CD4-positive, alpha-beta memory T cell (primary cell): Measurements from ENCODE around the gene DAG1. TPM values are rescaled to one million over a fixed set of nuclear protein-coding genes. Genes with fewer than 3 reads are reported as not detected.
A peak's percentile ranks its signal among the peaks of the same experiment; 100 is the strongest.

Experiments used
- CTCF ChIA-PET: fragments of 350-600 bp; sonication (Branson Sonifier 250); formaldehyde crosslinking; loops from one replicate; lab custom pipeline; 2021; ENCODE audit warnings: inconsistent platforms; ENCODE audit not compliant: partially characterized antibody; lab: Charles Lee
- POLR2A ChIA-PET: fragments of 350-600 bp; sonication (Branson Sonifier 250); formaldehyde crosslinking; loops from one replicate; lab custom pipeline; 2021; ENCODE audit not compliant: partially characterized antibody; lab: Charles Lee
- DNase-seq, 5 donors: peaks; one replicate each; pipeline versions ENCODE4 v3.0.0 to v3.0.0-alpha.2; 2020 to 2022; ENCODE audit warnings: mixed read lengths in 1 of 5
- H3K27ac ChIP-seq: one replicate; pipeline ENCODE4 v1.7.0; 2013; ENCODE audit warnings: low read depth, low read length
- H3K27me3 ChIP-seq: 2 replicates; pipeline ENCODE4 v1.7.0; 2013; ENCODE audit warnings: mild to moderate bottlenecking, low read length, moderate library complexity; ENCODE audit not compliant: insufficient read depth
- H3K36me3 ChIP-seq: 2 replicates; pipeline ENCODE4 v1.7.0; 2013; ENCODE audit warnings: mild to moderate bottlenecking, low read length, moderate library complexity; ENCODE audit not compliant: insufficient read depth
- H3K4me1 ChIP-seq: 2 replicates; pipeline ENCODE4 v1.7.0; 2013; ENCODE audit warnings: mild to moderate bottlenecking, low read length, moderate library complexity; ENCODE audit not compliant: insufficient read depth
- H3K4me3 ChIP-seq, 2 donors: one replicate each; pipeline ENCODE4 v1.7.0; 2013; ENCODE audit warnings: low read length in 2 of 2, mild to moderate bottlenecking in 1 of 2
- H3K9me3 ChIP-seq, 2 donors: one replicate each; pipeline ENCODE4 v1.7.0; 2013; ENCODE audit warnings: low read length in 2 of 2, control low read depth in 1 of 2; ENCODE audit not compliant: control insufficient read depth in 1 of 2
- H3K27ac Mint-ChIP-seq, 7 donors: one replicate each; pipeline ENCODE4 v1.8.0; 2020 to 2021; ENCODE audit warnings: mixed read lengths in 7 of 7, mild to moderate bottlenecking in 6 of 7, inconsistent platforms in 3 of 7, moderate library complexity in 3 of 7
- H3K27me3 Mint-ChIP-seq, 2 donors: one replicate each; pipeline ENCODE4 v1.8.0; 2020 to 2021; ENCODE audit warnings: mixed read lengths in 2 of 2
- H3K36me3 Mint-ChIP-seq, 2 donors: one replicate each; pipeline ENCODE4 v1.8.0; 2020 to 2021; ENCODE audit warnings: mixed read lengths in 2 of 2, inconsistent platforms in 1 of 2, mild to moderate bottlenecking in 1 of 2
- H3K4me1 Mint-ChIP-seq, 4 donors: one replicate each; pipeline ENCODE4 v1.8.0; 2020 to 2021; ENCODE audit warnings: mixed read lengths in 4 of 4, mild to moderate bottlenecking in 1 of 4
- H3K4me3 Mint-ChIP-seq, 8 donors: one replicate each; pipeline ENCODE4 v1.8.0; 2020 to 2021; ENCODE audit warnings: mixed read lengths in 8 of 8, mild to moderate bottlenecking in 7 of 8, moderate library complexity in 6 of 8, inconsistent platforms in 3 of 8
- H3K9me3 Mint-ChIP-seq, 8 donors: one replicate each; pipeline ENCODE4 v1.8.0; 2020 to 2021; ENCODE audit warnings: mixed read lengths in 8 of 8, mild to moderate bottlenecking in 5 of 8, inconsistent platforms in 3 of 8, moderate library complexity in 1 of 8
- intact Hi-C: fragments of 100-400 bp; cut with micrococcal nuclease; formaldehyde crosslinking; loops from one replicate; pipeline ENCODE4 v1.15.1; 2023
- polyA plus RNA-seq, 2 donors: library from polyadenylated mRNA; unstranded; fragments of 300-500 nt; fragmentation: Illumina TruSeq; gene quantifications; one replicate each; pipeline ENCODE4 v1.2.3, GENCODE V29; 2021
- total RNA-seq, 2 experiments: library from RNA; stranded (reverse); gene quantifications; one replicate each; pipeline ENCODE4 v1.2.3, GENCODE V29; 2021

DAG1 gene
- total and polyA plus RNA-seq, 4 experiments from 2014 or later: 2.7 to 18.0 (median 10.2) TPM

- ChIA-PET POLR2A (interaction anchor here (1.0 to 1.3 kb wide), 2 partner anchors 9 to 12 kb away, joined by 4 to 6 read pairs; no protein-coding TSS in a partner anchor), CTCF (interaction anchor here (3.6 kb wide), 1 partner anchor 13 kb away, joined by 30 read pairs; no protein-coding TSS in a partner anchor)
- no peak overlapping the region for H3K27ac ChIP-seq
- Mint-ChIP-seq H3K4me3 (peak overlapping the region in 7 of 8 donors; percentile 15 to 68 (median 50)), H3K36me3 (no peaks in the 10 kb centered on the region), H3K27ac (peak overlapping the region in 1 of 7 donors; percentile 29), H3K27me3 (peaks cover 16 to 44% of the 10 kb centered on the region in 2 donors), H3K9me3 (no peaks in the 10 kb centered on the region), H3K4me1 (peaks cover 8 to 28% (median 17%) of the 10 kb centered on the region in 4 donors)
- H3K9me3 ChIP-seq: no peaks in the 10 kb centered on the region
- H3K4me1 ChIP-seq: peaks cover 26% of the 10 kb centered on the region
- no peaks in the 10 kb centered on the region for H3K36me3 ChIP-seq
- H3K4me3 ChIP-seq: no peak overlapping the region
- peaks cover 11% of the 10 kb centered on the region for H3K27me3 ChIP-seq
- intact Hi-C loops: no loop called here
- DNase-seq: no peak
Measured at GRCh38 chr3:49552087-49552486, 82.0 kb downstream of the DAG1 start.

- Histone ChIP-seq H3K27ac (no peak overlapping the region), H3K4me1 (peaks cover 26% of the 10 kb centered on the region), H3K9me3 (no peaks in the 10 kb centered on the region), H3K27me3 (peaks cover 11% of the 10 kb centered on the region), H3K4me3 (no peak overlapping the region), H3K36me3 (no peaks in the 10 kb centered on the region)
- intact Hi-C loops: no loop called here
- H3K27ac Mint-ChIP-seq: peak overlapping the region in 3 of 7 donors; percentile 5 to 47 (median 37)
- no peaks in the 10 kb centered on the region for H3K36me3 Mint-ChIP-seq
- CTCF ChIA-PET: interaction anchor here (3.6 kb wide), 1 partner anchor 14 kb away, joined by 30 read pairs; no protein-coding TSS in a partner anchor
- POLR2A ChIA-PET: interaction anchor here (1.5 to 1.7 kb wide), 2 partner anchors 13 to 125 kb away, joined by 3 to 13 read pairs; no protein-coding TSS in a partner anchor
- peaks cover 25 to 46% of the 10 kb centered on the region in 2 donors for H3K27me3 Mint-ChIP-seq
- DNase-seq: no peak
- peak overlapping the region; percentile 80 to 90 (median 83) for H3K4me3 Mint-ChIP-seq
- H3K9me3 Mint-ChIP-seq: peaks cover 0 to 6% (median under 1%) of the 10 kb centered on the region in 8 donors
- peaks cover 8 to 28% (median 17%) of the 10 kb centered on the region in 4 donors for H3K4me1 Mint-ChIP-seq
Measured at GRCh38 chr3:49553324-49553691, 83.2 kb downstream of the DAG1 start.

- Histone ChIP-seq H3K36me3 (no peaks in the 10 kb centered on the region), H3K4me1 (peaks cover 26% of the 10 kb centered on the region), H3K4me3 (peak within 1 kb of the TSS in 1 of 2 donors; percentile 63), H3K27ac (no peak within 1 kb of the TSS), H3K9me3 (no peaks in the 10 kb centered on the region), H3K27me3 (peaks cover 11% of the 10 kb centered on the region)
- Mint-ChIP-seq H3K4me1 (peaks cover 8 to 28% (median 17%) of the 10 kb centered on the region in 4 donors), H3K27ac (peak within 1 kb of the TSS; percentile 6 to 88 (median 24)), H3K9me3 (peaks cover 0 to 11% (median under 1%) of the 10 kb centered on the region in 8 donors), H3K27me3 (peaks cover 29 to 51% of the 10 kb centered on the region in 2 donors), H3K4me3 (peak within 1 kb of the TSS; percentile 80 to 90 (median 83)), H3K36me3 (no peaks in the 10 kb centered on the region)
- ChIA-PET POLR2A (interaction anchor here (0.6 to 1.7 kb wide), 6 partner anchors 13 to 1946 kb away, joined by 3 to 13 read pairs (median 3); partner anchors contain the start of genes DCAF1 and USP19), CTCF (interaction anchor here (1.1 to 6.2 kb wide), 3 partner anchors 14 to 119 kb away, joined by 5 to 31 read pairs (median 30); no protein-coding TSS in a partner anchor)
- peak; percentile 80 to 85 (median 82) for DNase-seq
- intact Hi-C loops: no loop called here
Measured at GRCh38 chr3:49553692-49554632, 83.9 kb downstream of the DAG1 start, which contains the start of gene BSN. TSS of gene BSN (plus strand) at chr3:49554477. CDS start at chr3:49554603, 126 bp downstream.

- Mint-ChIP-seq H3K36me3 (no peaks in the 10 kb centered on the region), H3K9me3 (peaks cover 0 to 19% (median 5%) of the 10 kb centered on the region in 8 donors), H3K27ac (peak overlapping the region in 3 of 7 donors; percentile 17 to 43 (median 42)), H3K4me3 (peak overlapping the region; percentile 61 to 75 (median 68)), H3K27me3 (peaks cover 36 to 55% of the 10 kb centered on the region in 2 donors), H3K4me1 (peaks cover 8 to 28% (median 17%) of the 10 kb centered on the region in 4 donors)
- no peak for DNase-seq
- Histone ChIP-seq H3K27me3 (peaks cover 11% of the 10 kb centered on the region), H3K36me3 (no peaks in the 10 kb centered on the region), H3K4me1 (peaks cover 26% of the 10 kb centered on the region), H3K9me3 (no peaks in the 10 kb centered on the region), H3K4me3 (no peak overlapping the region), H3K27ac (no peak overlapping the region)
- ChIA-PET CTCF (interaction anchor here (1.1 to 6.2 kb wide), 2 partner anchors 14 to 118 kb away, joined by 5 to 31 read pairs; no protein-coding TSS in a partner anchor), POLR2A (interaction anchor here (0.6 to 1.7 kb wide), 6 partner anchors 12 to 1945 kb away, joined by 3 to 13 read pairs (median 3); partner anchors contain the start of genes DCAF1 and USP19)
- intact Hi-C loops: no loop called here
Measured at GRCh38 chr3:49554633-49555265, 84.7 kb downstream of the DAG1 start.

GRCh38 chr3:49556500-49557275 lies 86.6 kb downstream of the DAG1 start:
- H3K27ac ChIP-seq: no peak overlapping the region
- DNase-seq: no peak
- Mint-ChIP-seq H3K4me3 (peak overlapping the region in 1 of 8 donors; percentile 15), H3K4me1 (peaks cover 7 to 24% (median 15%) of the 10 kb centered on the region in 4 donors), H3K36me3 (no peaks in the 10 kb centered on the region), H3K27ac (no peak overlapping the region), H3K9me3 (peaks cover 0 to 20% (median 5%) of the 10 kb centered on the region in 8 donors), H3K27me3 (peaks cover 35 to 59% of the 10 kb centered on the region in 2 donors)
- peaks cover 11% of the 10 kb centered on the region for H3K27me3 ChIP-seq
- CTCF ChIA-PET: interaction anchor here (0.5 to 6.2 kb wide), 4 partner anchors 11 to 397 kb away, joined by 3 to 31 read pairs (median 4); no protein-coding TSS in a partner anchor
- intact Hi-C loops: no loop called here
- POLR2A ChIA-PET: interaction anchor here (1.1 kb wide), 1 partner anchor 16 kb away, joined by 3 read pairs; no protein-coding TSS in a partner anchor
- peaks cover 19% of the 10 kb centered on the region for H3K4me1 ChIP-seq
- H3K4me3 ChIP-seq: no peak overlapping the region
- H3K9me3 ChIP-seq: no peaks in the 10 kb centered on the region
- no peaks in the 10 kb centered on the region for H3K36me3 ChIP-seq

- H3K27ac Mint-ChIP-seq: no peak overlapping the region
- H3K4me1 ChIP-seq: no peaks in the 10 kb centered on the region
- no peak overlapping the region for H3K4me3 ChIP-seq
- CTCF ChIA-PET: no interaction called here
- no peak overlapping the region for H3K4me3 Mint-ChIP-seq
- no peak overlapping the region for H3K27ac ChIP-seq
- DNase-seq: no peak
- H3K9me3 Mint-ChIP-seq: peaks cover 0 to 16% (median 5%) of the 10 kb centered on the region in 8 donors
- no peaks in the 10 kb centered on the region for H3K9me3 ChIP-seq
- H3K4me1 Mint-ChIP-seq: no peaks in the 10 kb centered on the region
- H3K27me3 ChIP-seq: no peaks in the 10 kb centered on the region
- peaks cover 12 to 31% of the 10 kb centered on the region in 2 donors for H3K27me3 Mint-ChIP-seq
- H3K36me3 Mint-ChIP-seq: no peaks in the 10 kb centered on the region
- intact Hi-C loops: no loop called here
- H3K36me3 ChIP-seq: no peaks in the 10 kb centered on the region
- POLR2A ChIA-PET: no interaction called here
Measured at GRCh38 chr3:49563040-49563578, 93.0 kb downstream of the DAG1 start.
